Transverse colon (tissue), 4 donors: Measurements from ENCODE around the gene HNRNPF.

ENCODE experiments used
- CTCF ChIP-seq, 5 experiments: fragments of 200-600 bp in 3 of 5; fragments of 450-650 bp in 2 of 5; sonication (generic) in 3 of 5; IDR thresholded peaks; 1 replicate in 2 of 5; 2 replicates in 3 of 5; pipeline ENCODE4 v1.5.1; 2016 to 2017; ENCODE audit warnings: antibody characterized with exemption in 5 of 5, inconsistent platforms in 3 of 5, mild to moderate bottlenecking in 2 of 5, moderate library complexity in 1 of 5
- EP300 ChIP-seq: sonication (generic); formaldehyde crosslinking; IDR thresholded peaks from one replicate; pipeline ENCODE4 v1.6.1; 2017; ENCODE audit warnings: antibody characterized with exemption, low read depth
- POLR2A ChIP-seq: fragments of 450-650 bp; IDR thresholded peaks from one replicate; pipeline ENCODE4 v1.6.1; 2016; ENCODE audit warnings: antibody characterized with exemption, mild to moderate bottlenecking, moderate library complexity
- POLR2AphosphoS5 ChIP-seq, 3 donors: sonication (generic); formaldehyde crosslinking; IDR thresholded peaks; one replicate each; pipeline ENCODE4 v1.6.1; 2016; ENCODE audit warnings: antibody characterized with exemption in 3 of 3

GRCh38 chr10:43355749-43356371 lies 53.1 kb downstream of the HNRNPF start:
- TF ChIP-seq CTCF (IDR thresholded peaks at IDR 0.05) (peak in 1 of 5 experiments; percentile 16), POLR2A (peak; percentile 38), POLR2AphosphoS5 (IDR thresholded peaks at IDR 0.05) (peak in 1 of 3 donors; percentile 57), EP300 (no peak)
